ENCODE measurements around the gene PTOV1. TPM values are rescaled to one million over a fixed set of nuclear protein-coding genes. Genes with fewer than 3 reads are reported as not detected.

The PTOV1 gene
- total RNA-seq, 1 donor from 2014 or later: 104 TPM

GRCh38 chr19:49836176-49837008 is 14.6 kb upstream of the PTOV1 start:
- no peak overlapping the region for H3K4me3 ChIP-seq
- DNase-seq: no peak
- no peaks in the 10 kb centered on the region for H3K27me3 ChIP-seq (ENCODE audit: low read depth)
- H3K27ac ChIP-seq (replicated peaks): no peak overlapping the region
- intact Hi-C loops (cut with micrococcal nuclease): no loop called here
- no peak for TF ChIP-seq CTCF (IDR thresholded peaks at IDR 0.05; ENCODE audit: borderline replicate concordance)
- H3K9me3 ChIP-seq (replicated peaks): no peaks in the 10 kb centered on the region
- H3K4me1 ChIP-seq: peaks cover 6% of the 10 kb centered on the region
- H3K36me3 ChIP-seq: peaks cover 84% of the 10 kb centered on the region

GRCh38 chr19:49837009-49837310 is 14.0 kb upstream of the PTOV1 start:
- no peak for TF ChIP-seq CTCF (IDR thresholded peaks at IDR 0.05; ENCODE audit: borderline replicate concordance)
- H3K9me3 ChIP-seq (replicated peaks): no peaks in the 10 kb centered on the region
- no peak overlapping the region for H3K4me3 ChIP-seq
- DNase-seq: no peak
- peaks cover 6% of the 10 kb centered on the region for H3K4me1 ChIP-seq
- peaks cover 79% of the 10 kb centered on the region for H3K36me3 ChIP-seq
- intact Hi-C loops (cut with micrococcal nuclease): no loop called here
- H3K27me3 ChIP-seq (ENCODE audit: low read depth): no peaks in the 10 kb centered on the region
- no peak overlapping the region for H3K27ac ChIP-seq (replicated peaks)

GRCh38 chr19:49837425-49837824 is 13.5 kb upstream of the PTOV1 start:
- intact Hi-C loops (cut with micrococcal nuclease): no loop called here
- no peak for DNase-seq
- no peaks in the 10 kb centered on the region for H3K9me3 ChIP-seq (replicated peaks)
- no peak overlapping the region for H3K4me3 ChIP-seq
- H3K27ac ChIP-seq (replicated peaks): no peak overlapping the region
- H3K27me3 ChIP-seq (ENCODE audit: low read depth): no peaks in the 10 kb centered on the region
- no peak for TF ChIP-seq CTCF (IDR thresholded peaks at IDR 0.05; ENCODE audit: borderline replicate concordance)
- peaks cover 6% of the 10 kb centered on the region for H3K4me1 ChIP-seq
- H3K36me3 ChIP-seq: peaks cover 74% of the 10 kb centered on the region

GRCh38 chr19:49838885-49839588 is 11.9 kb upstream of the PTOV1 start:
- no peak for TF ChIP-seq CTCF (IDR thresholded peaks at IDR 0.05; ENCODE audit: borderline replicate concordance)
- intact Hi-C loops (cut with micrococcal nuclease): no loop called here
- no peak for DNase-seq
- no peak overlapping the region for H3K4me3 ChIP-seq
- peak overlapping the region; percentile 57 for H3K27ac ChIP-seq (replicated peaks)
- peaks cover 58% of the 10 kb centered on the region for H3K36me3 ChIP-seq
- H3K4me1 ChIP-seq: peaks cover 6% of the 10 kb centered on the region
- no peaks in the 10 kb centered on the region for H3K9me3 ChIP-seq (replicated peaks)
- no peaks in the 10 kb centered on the region for H3K27me3 ChIP-seq (ENCODE audit: low read depth)

- Histone ChIP-seq H3K27me3 (ENCODE audit: low read depth) (no peaks in the 10 kb centered on the region), H3K36me3 (peaks cover 51% of the 10 kb centered on the region), H3K4me1 (peaks cover 6% of the 10 kb centered on the region), H3K9me3 (replicated peaks) (no peaks in the 10 kb centered on the region), H3K27ac (replicated peaks) (peak overlapping the region; percentile 57), H3K4me3 (no peak overlapping the region)
- TF ChIP-seq CTCF (IDR thresholded peaks at IDR 0.05; ENCODE audit: borderline replicate concordance): no peak
- intact Hi-C loops (cut with micrococcal nuclease): no loop called here
- DNase-seq: no peak
Measured at GRCh38 chr19:49839713-49840112, 11.2 kb upstream of the PTOV1 start.
